ENCODE results near the gene RPL9. TPM values are rescaled to one million over a fixed set of nuclear protein-coding genes. Genes with fewer than 3 reads are reported as not detected.
"Not testable (repeated sequence)": the region's sequence is repeated elsewhere in the genome, so short reads cannot be mapped to it uniquely, and the experiment has no call there.

Gene RPL9
- total RNA-seq (1,000 to 10,000 TPM; 1,133 to 3,346 (median 1,587) TPM), polyA plus RNA-seq (1,000 to 10,000 TPM; 3,705 to 6,391 (median 4,989) TPM)
- long read RNA-seq, donor 1, transcript RPL9-214 (8 exons, 2,354 nt), result major isoform, 293 of 480 reads
- long read RNA-seq, donor 1, transcript RPL9-209 (5 exons, 1,028 nt), result minor isoform, 10 of 480 reads
- long read RNA-seq, donor 1, transcript RPL9-203 (7 exons, 1,127 nt), result minor isoform, 44 of 480 reads
- long read RNA-seq, donor 1, transcript RPL9-210 (3 exons, 619 nt), result minor isoform, 9 of 480 reads
- long read RNA-seq, donor 1, partial matches to known transcripts, result 76 of 480 reads
- long read RNA-seq, donor 1, other reads (novel, unspliced or antisense), result 30 of 480 reads
- long read RNA-seq, donor 2, transcript RPL9-214 (8 exons, 2,354 nt), result major isoform, 196 of 323 reads
- long read RNA-seq, donor 2, transcript RPL9-203 (7 exons, 1,127 nt), result minor isoform, 27 of 323 reads
- long read RNA-seq, donor 2, transcript RPL9-213 (4 exons, 973 nt), result minor isoform, 14 of 323 reads
- long read RNA-seq, donor 2, transcript RPL9-209 (5 exons, 1,028 nt), result minor isoform, 9 of 323 reads
- long read RNA-seq, donor 2, partial matches to known transcripts, result 41 of 323 reads
- long read RNA-seq, donor 2, other reads (novel, unspliced or antisense), result 22 of 323 reads

- H3K4me1 ChIP-seq, result peaks cover 26 to 57% (median 46%) of the 10 kb centered on the region in 6 donors
- TF ChIP-seq POLR2AphosphoS5 (IDR thresholded peaks at IDR 0.05), result peak; percentile 95 to 100 (median 98)
- peak in 3 of 11 experiments; percentile 6 to 20 (median 12) for TF ChIP-seq CTCF (IDR thresholded peaks at IDR 0.05 in 8 of 11, conservative IDR thresholded peaks at IDR 0.05 in 3 of 11)
- peak; percentile 65 to 94 (median 78) for TF ChIP-seq POLR2A (IDR thresholded peaks at IDR 0.05)
- peak within 1 kb of the TSS; percentile 85 to 98 (median 95) for H3K27ac ChIP-seq
- peak; percentile 92 for DNase-seq
- no peaks in the 10 kb centered on the region for H3K27me3 ChIP-seq (replicated peaks in 1 of 7)
- H3K4me3 ChIP-seq, result peak within 1 kb of the TSS; percentile 63 to 96 (median 80)
- no peaks in the 10 kb centered on the region for H3K9me3 ChIP-seq
- intact Hi-C loops (cut with DNase I; ENCODE audit: low total_unique reads), result no loop called here
- H3K36me3 ChIP-seq, result peaks cover 7 to 70% (median 48%) of the 10 kb centered on the region in 6 donors
- WGBS, 5 donors, result 0 to 1% (median 0%) methylated on average over 42 to 55 of the region's 55 CpGs
These were observed at the start of gene RPL9, which contains the start of gene LIAS for GRCh38 chr4:39458505-39459300. Gene RPL9 (minus strand): TSS chr4:39458922. CDS start chr4:39458439, 483 bp downstream. Gene LIAS (plus strand): TSS chr4:39459056. CDS start chr4:39459118, 62 bp downstream.

- Histone ChIP-seq H3K9me3 (no peaks in the 10 kb centered on the region), H3K27me3 (replicated peaks in 1 of 7) (no peaks in the 10 kb centered on the region), H3K27ac (no peak overlapping the region), H3K4me1 (no peaks in the 10 kb centered on the region), H3K4me3 (no peak overlapping the region), H3K36me3 (peaks cover 5 to 100% (median 86%) of the 10 kb centered on the region in 6 donors)
- WGBS, 5 donors, result 91 to 100% (median 95%) methylated on average over 1 of the region's 1 CpG
- intact Hi-C loops (cut with DNase I; ENCODE audit: low total_unique reads), result no loop called here
- DNase-seq, result no peak
- no peak for TF ChIP-seq CTCF (IDR thresholded peaks at IDR 0.05 in 8 of 11, conservative IDR thresholded peaks at IDR 0.05 in 3 of 11)
- TF ChIP-seq POLR2AphosphoS5 (IDR thresholded peaks at IDR 0.05), result no peak
- TF ChIP-seq POLR2A (IDR thresholded peaks at IDR 0.05), result no peak
These were observed 46.9 kb upstream of the RPL9 start for GRCh38 chr4:39505581-39505980.

- Histone ChIP-seq H3K27me3 (replicated peaks in 1 of 7) (no peaks in the 10 kb centered on the region), H3K4me1 (no peaks in the 10 kb centered on the region), H3K9me3 (no peaks in the 10 kb centered on the region), H3K27ac (no peak overlapping the region), H3K36me3 (peaks cover 5 to 100% (median 82%) of the 10 kb centered on the region in 6 donors), H3K4me3 (no peak overlapping the region)
- intact Hi-C loops (cut with DNase I; ENCODE audit: low total_unique reads), result no loop called here
- TF ChIP-seq POLR2A (IDR thresholded peaks at IDR 0.05) (no peak), POLR2AphosphoS5 (IDR thresholded peaks at IDR 0.05) (no peak), CTCF (IDR thresholded peaks at IDR 0.05 in 8 of 11, conservative IDR thresholded peaks at IDR 0.05 in 3 of 11) (no peak)
- WGBS, 5 donors, result 95 to 98% (median 98%) methylated on average over 2 of the region's 2 CpGs
- DNase-seq, result no peak
These were observed 45.8 kb upstream of the RPL9 start for GRCh38 chr4:39504538-39504937.

- H3K36me3 ChIP-seq, result peaks cover 3 to 97% (median 67%) of the 10 kb centered on the region in 6 donors
- H3K4me3 ChIP-seq; H3K9me3 ChIP-seq; DNase-seq; intact Hi-C loops (cut with DNase I; ENCODE audit: low total_unique reads); H3K4me1 ChIP-seq; H3K27me3 ChIP-seq (replicated peaks in 1 of 7); H3K27ac ChIP-seq: not testable (repeated sequence)
- WGBS, 5 donors, result 91 to 100% (median 95%) methylated on average over 4 of the region's 4 CpGs
These were observed 43.9 kb upstream of the RPL9 start for GRCh38 chr4:39502664-39503035.
